Measurements from ENCODE around the gene A4GNT.

The A4GNT gene

DNA sequence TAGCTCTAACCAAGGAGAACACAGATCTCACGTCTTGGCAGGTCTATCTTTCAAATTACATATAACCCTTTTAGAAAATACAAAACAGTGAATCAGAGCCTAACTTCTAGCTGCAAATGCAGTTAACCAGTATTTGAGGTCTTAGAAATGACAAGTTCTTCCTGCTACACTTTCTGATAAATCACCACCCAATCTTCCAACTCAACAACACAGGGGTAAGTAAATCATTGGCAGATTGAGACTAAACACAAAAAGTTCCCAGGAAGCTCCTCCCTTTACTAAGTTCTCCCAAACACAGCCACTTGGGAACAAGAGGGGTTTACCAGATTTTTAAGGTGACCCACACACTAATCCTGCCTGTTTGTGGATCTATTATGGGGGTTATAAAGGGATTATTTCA, at the start of gene A4GNT:
Gene A4GNT (minus strand): TSS at position 152 of the 400 bp plus-strand sequence. CDS start 1,134 bp downstream, outside the sequence.
- TF ChIP-seq, protein P1, sequence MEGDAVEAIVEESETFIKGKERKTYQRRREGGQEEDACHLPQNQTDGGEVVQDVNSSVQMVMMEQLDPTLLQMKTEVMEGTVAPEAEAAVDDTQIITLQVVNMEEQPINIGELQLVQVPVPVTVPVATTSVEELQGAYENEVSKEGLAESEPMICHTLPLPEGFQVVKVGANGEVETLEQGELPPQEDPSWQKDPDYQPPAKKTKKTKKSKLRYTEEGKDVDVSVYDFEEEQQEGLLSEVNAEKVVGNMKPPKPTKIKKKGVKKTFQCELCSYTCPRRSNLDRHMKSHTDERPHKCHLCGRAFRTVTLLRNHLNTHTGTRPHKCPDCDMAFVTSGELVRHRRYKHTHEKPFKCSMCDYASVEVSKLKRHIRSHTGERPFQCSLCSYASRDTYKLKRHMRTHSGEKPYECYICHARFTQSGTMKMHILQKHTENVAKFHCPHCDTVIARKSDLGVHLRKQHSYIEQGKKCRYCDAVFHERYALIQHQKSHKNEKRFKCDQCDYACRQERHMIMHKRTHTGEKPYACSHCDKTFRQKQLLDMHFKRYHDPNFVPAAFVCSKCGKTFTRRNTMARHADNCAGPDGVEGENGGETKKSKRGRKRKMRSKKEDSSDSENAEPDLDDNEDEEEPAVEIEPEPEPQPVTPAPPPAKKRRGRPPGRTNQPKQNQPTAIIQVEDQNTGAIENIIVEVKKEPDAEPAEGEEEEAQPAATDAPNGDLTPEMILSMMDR (IDR thresholded peaks at IDR 0.05; ENCODE audit: poor library complexity, severe bottlenecking): no peak
- no peaks in the 10 kb centered on the region for H3K27me3 ChIP-seq (ENCODE audit: insufficient read depth, poor library complexity, severe bottlenecking)
- no peaks in the 10 kb centered on the region for H3K9me3 ChIP-seq (ENCODE audit: severe bottlenecking)
- ATAC-seq (ENCODE audit: low read depth) (no peak), DNase-seq (ENCODE audit: low spot score) (no peak)
- no peaks in the 10 kb centered on the region for H3K36me3 ChIP-seq (ENCODE audit: low read depth)
- H3K4me3 ChIP-seq (ENCODE audit: severe bottlenecking): no peak within 1 kb of the TSS
- no peaks in the 10 kb centered on the region for H3K4me1 ChIP-seq (ENCODE audit: insufficient read depth, poor library complexity, severe bottlenecking)
- no peak within 1 kb of the TSS for H3K27ac ChIP-seq (ENCODE audit: poor library complexity, severe bottlenecking)

DNA sequence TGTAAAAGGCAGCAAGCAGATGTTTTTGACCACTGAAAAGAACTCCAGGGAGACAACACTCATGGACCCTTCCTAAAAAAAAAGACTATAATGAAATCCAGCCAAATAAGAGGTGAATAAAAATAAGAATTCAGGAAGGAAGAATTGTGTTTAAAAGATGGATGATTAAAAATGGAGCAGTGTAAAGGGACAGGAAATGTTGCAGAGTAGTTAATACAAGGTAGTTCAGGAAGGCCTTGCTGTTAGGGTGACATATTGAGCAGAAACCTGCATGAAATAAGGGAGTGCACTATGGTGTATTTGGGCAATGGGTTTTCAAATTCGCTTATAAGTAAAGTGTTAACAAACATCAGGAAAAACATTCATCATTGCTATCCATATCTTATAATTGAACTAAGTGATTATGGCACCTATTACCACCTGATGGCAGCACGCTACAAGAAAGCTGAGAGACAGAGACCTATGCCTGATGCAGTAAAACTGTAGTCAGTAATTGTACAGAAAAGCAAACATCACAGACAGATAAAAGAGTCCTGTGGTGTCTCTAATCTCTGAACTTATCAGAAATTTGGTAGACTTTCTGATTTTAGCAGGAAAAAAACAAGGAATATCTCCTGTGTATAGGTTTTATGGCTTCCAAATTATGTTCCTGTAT, 48.3 kb upstream of the A4GNT start:
- H3K9me3 ChIP-seq (ENCODE audit: severe bottlenecking): no peaks in the 10 kb centered on the region
- no peaks in the 10 kb centered on the region for H3K36me3 ChIP-seq (ENCODE audit: low read depth)
- no peaks in the 10 kb centered on the region for H3K27me3 ChIP-seq (ENCODE audit: insufficient read depth, poor library complexity, severe bottlenecking)
- peak; percentile 94 for ATAC-seq (ENCODE audit: low read depth)
- H3K27ac ChIP-seq (ENCODE audit: poor library complexity, severe bottlenecking): no peak overlapping the region
- no peak for DNase-seq (ENCODE audit: low spot score)
- TF ChIP-seq, protein P1 (IDR thresholded peaks at IDR 0.05; ENCODE audit: poor library complexity, severe bottlenecking): peak; percentile 89
- no peak overlapping the region for H3K4me3 ChIP-seq (ENCODE audit: severe bottlenecking)
- H3K4me1 ChIP-seq (ENCODE audit: insufficient read depth, poor library complexity, severe bottlenecking): no peaks in the 10 kb centered on the region

DNA sequence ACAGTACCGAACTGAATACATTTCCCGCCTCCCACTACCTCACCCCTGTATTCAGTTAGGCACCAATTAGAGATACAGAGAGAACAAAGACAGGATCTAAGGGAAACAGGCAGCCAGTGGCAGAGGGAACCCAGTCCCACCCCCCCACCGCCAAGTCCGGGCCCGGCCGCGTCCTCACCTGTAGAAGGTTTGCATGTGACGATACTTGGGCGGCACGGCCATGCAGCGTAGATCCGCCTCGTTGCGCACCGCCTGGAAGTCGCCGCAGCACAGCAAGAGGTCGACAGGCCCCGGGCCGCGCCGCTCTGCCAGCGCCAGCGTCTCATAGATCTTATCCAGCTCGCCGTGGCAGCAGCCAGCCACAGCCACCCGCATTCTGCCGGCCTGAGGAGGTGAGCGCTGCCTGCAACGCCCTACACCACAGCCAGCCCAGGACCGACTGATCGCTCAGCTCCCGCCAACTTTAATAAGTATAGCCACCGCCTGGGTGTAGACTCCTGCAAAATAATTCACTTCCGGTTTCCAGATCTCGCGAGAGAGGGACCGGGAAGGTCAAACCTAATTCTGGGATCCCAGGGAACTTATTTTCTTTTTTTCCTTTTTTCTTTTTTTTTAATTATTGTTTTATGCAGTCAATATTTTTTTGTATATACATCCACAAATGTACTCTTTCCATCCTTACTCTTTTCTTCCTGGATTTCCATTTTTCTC, 42.4 kb upstream of the A4GNT start, which contains the start of gene DBR1:
Gene DBR1 (minus strand): TSS at position 501 of the 711 bp plus-strand sequence. CDS start 126 bp downstream, at position 375.
- Histone ChIP-seq H3K27ac (ENCODE audit: poor library complexity, severe bottlenecking) (peak within 1 kb of the TSS; percentile 60), H3K4me3 (ENCODE audit: severe bottlenecking) (peak within 1 kb of the TSS; percentile 73), H3K27me3 (ENCODE audit: insufficient read depth, poor library complexity, severe bottlenecking) (no peaks in the 10 kb centered on the region), H3K4me1 (ENCODE audit: insufficient read depth, poor library complexity, severe bottlenecking) (peaks cover 9% of the 10 kb centered on the region), H3K36me3 (ENCODE audit: low read depth) (peaks cover 33% of the 10 kb centered on the region), H3K9me3 (ENCODE audit: severe bottlenecking) (no peaks in the 10 kb centered on the region)
- TF ChIP-seq, protein P1 (IDR thresholded peaks at IDR 0.05; ENCODE audit: poor library complexity, severe bottlenecking): no peak
- DNase-seq (ENCODE audit: low spot score): peak; percentile 68
- ATAC-seq (ENCODE audit: low read depth): peak; percentile 93

DNA sequence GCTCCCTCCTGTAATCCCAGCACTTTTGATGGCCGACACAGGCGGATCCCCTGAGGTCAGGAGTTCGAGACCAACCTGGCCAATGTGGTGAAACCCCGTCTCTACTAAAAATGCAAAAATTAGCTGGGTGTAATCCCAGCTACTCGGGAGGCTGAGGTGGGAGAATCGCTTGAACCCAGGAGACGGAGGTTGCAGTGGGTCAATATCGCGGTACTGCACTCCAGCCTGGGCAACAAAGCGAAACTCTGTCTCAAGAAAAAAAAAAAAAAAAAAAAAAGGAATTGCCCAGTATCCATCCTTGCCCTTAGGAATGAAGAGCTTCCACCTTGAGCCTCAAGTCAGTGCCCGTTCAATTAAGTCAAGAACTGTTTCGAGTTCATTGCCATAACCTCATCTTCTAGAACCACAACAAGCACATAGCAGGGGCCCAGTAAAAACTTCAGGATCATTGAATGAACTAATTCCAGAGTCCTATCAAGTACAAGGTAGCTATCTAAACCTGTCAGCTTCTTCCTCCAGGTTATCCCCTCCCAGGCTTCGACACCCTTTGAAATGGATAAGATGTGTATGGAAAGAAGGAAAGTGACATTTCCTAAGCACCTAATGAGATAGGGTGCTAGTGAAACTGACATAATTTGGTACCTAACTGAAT, 41.7 kb upstream of the A4GNT start:
- no peak for DNase-seq (ENCODE audit: low spot score)
- TF ChIP-seq, protein P1 (IDR thresholded peaks at IDR 0.05; ENCODE audit: poor library complexity, severe bottlenecking): no peak
- Histone ChIP-seq H3K27me3 (ENCODE audit: insufficient read depth, poor library complexity, severe bottlenecking) (no peaks in the 10 kb centered on the region), H3K4me3 (ENCODE audit: severe bottlenecking) (peak overlapping the region; percentile 73), H3K9me3 (ENCODE audit: severe bottlenecking) (no peaks in the 10 kb centered on the region), H3K27ac (ENCODE audit: poor library complexity, severe bottlenecking) (peak overlapping the region; percentile 60), H3K36me3 (ENCODE audit: low read depth) (peaks cover 40% of the 10 kb centered on the region), H3K4me1 (ENCODE audit: insufficient read depth, poor library complexity, severe bottlenecking) (peaks cover 9% of the 10 kb centered on the region)
- peak; percentile 26; the same call in 2 of the 3 replicates for ATAC-seq (ENCODE audit: low read depth)

Data from RWPE2 (cell line).